HCT116 (cell line): ENCODE measurements around the gene SART3. TPM values are rescaled to one million over a fixed set of nuclear protein-coding genes. Genes with fewer than 3 reads are reported as not detected.

ENCODE experiments used
- ATAC-seq: fragments of 200-7000 bp; cut with Tn5 transposase; 2 replicates; pipeline ENCODE4 v1.9.1; 2020; ENCODE audit warnings: mild to moderate bottlenecking, moderate library complexity
- BruUV-seq: library from RNA; stranded (reverse); fragments of 400-500 nt; replicated peaks from 2 replicates; lab custom pipeline; 2021; lab: Mats Ljungman, UMichigan
- CTCF ChIA-PET: fragments of 300-600 bp; sonication (Branson Sonifier 250); formaldehyde crosslinking; loops from one replicate; lab custom pipeline; 2021; ENCODE audit warnings: antibody characterized with exemption; lab: Charles Lee
- POLR2A ChIA-PET: fragments of 300-600, 350-600 bp; sonication (Branson Sonifier 250); formaldehyde crosslinking; loops from one replicate; lab custom pipeline; 2021; ENCODE audit warnings: antibody characterized with exemption; lab: Charles Lee
- RAD21 ChIA-PET, 2 experiments: fragments of 300-600 bp; sonication (Branson Sonifier 250); formaldehyde crosslinking; loops; one replicate each; lab custom pipeline; 2023; ENCODE audit warnings: low total read pairs in 2 of 2; ENCODE audit not compliant: uncharacterized antibody in 2 of 2, unreplicated experiment in 2 of 2, low non-redundant PET in 1 of 2; lab: Charles Lee
- DNase-seq: peaks from one replicate; pipeline ENCODE4 v3.0.0-alpha.2; 2010; ENCODE audit warnings: low read depth, low spot score
- H2AFZ ChIP-seq: fragments of 200-600 bp; shearing (Covaris generic), sonication (generic); 2 replicates; pipeline ENCODE4 v1.6.1; 2017; ENCODE audit warnings: low read depth, mixed run types, mixed read lengths, antibody characterized with exemption, low read length; ENCODE audit not compliant: poor library complexity, severe bottlenecking
- H3K27ac ChIP-seq: 2 replicates; pipeline ENCODE4 v1.5.1; 2012; ENCODE audit warnings: low read depth, low read length
- H3K27me3 ChIP-seq: fragments of 200-600 bp; sonication (generic); 2 replicates; pipeline ENCODE4 v1.6.1; 2016; ENCODE audit warnings: mixed run types, low read length, mixed read lengths; ENCODE audit not compliant: insufficient read depth
- H3K36me3 ChIP-seq, 2 experiments: fragments of 200-500 bp in 1 of 2; fragments of 200-600 bp in 1 of 2; sonication (Bioruptor generic) in 1 of 2; sonication (generic) in 1 of 2; 2 replicates each; pipeline versions ENCODE4 v1.5.1 to v1.6.1; 2014 to 2016; ENCODE audit warnings: low read length in 2 of 2, inconsistent platforms in 1 of 2, mixed read lengths in 1 of 2, mixed run types in 1 of 2; ENCODE audit not compliant: insufficient read depth in 2 of 2, control insufficient read depth in 1 of 2
- H3K4me1 ChIP-seq, 2 experiments: fragments of 200-600 bp in 1 of 2; sonication (generic) in 1 of 2; 2 replicates each; pipeline versions ENCODE4 v1.5.1 to v1.6.1; 2012 to 2017; ENCODE audit warnings: low read length in 2 of 2, inconsistent platforms in 1 of 2, mild to moderate bottlenecking in 1 of 2, mixed read lengths in 1 of 2, mixed run types in 1 of 2, moderate library complexity in 1 of 2; ENCODE audit not compliant: insufficient read depth in 2 of 2, control insufficient read depth in 1 of 2
- H3K4me2 ChIP-seq: fragments of 200-600 bp; sonication (generic); 2 replicates; pipeline ENCODE4 v1.6.1; 2017; ENCODE audit warnings: mixed run types, low read length, mixed read lengths
- H3K4me3 ChIP-seq, 2 experiments: fragments of 200-600 bp in 1 of 2; sonication (generic) in 1 of 2; replicated peaks in 1 of 2; 2 replicates each; pipeline ENCODE4 v1.5.1; 2011 to 2016; ENCODE audit warnings: low read length in 2 of 2, control low read depth in 1 of 2, low read depth in 1 of 2, mild to moderate bottlenecking in 1 of 2, mixed read lengths in 1 of 2, mixed run types in 1 of 2
- H3K79me2 ChIP-seq: fragments of 200-600 bp; sonication (generic); 2 replicates; pipeline ENCODE4 v1.6.1; 2017; ENCODE audit warnings: mild to moderate bottlenecking, mixed run types, low read length, moderate library complexity, mixed read lengths; ENCODE audit not compliant: insufficient read depth
- H3K9ac ChIP-seq: fragments of 200-600 bp; sonication (generic); 2 replicates; pipeline ENCODE4 v1.6.1; 2016; ENCODE audit warnings: low read length, mixed read lengths
- H3K9me2 ChIP-seq: fragments of 200-600 bp; sonication (generic), shearing (Covaris generic); 2 replicates; pipeline ENCODE4 v1.6.1; 2017; ENCODE audit warnings: mixed run types, mild to moderate bottlenecking, moderate library complexity; ENCODE audit not compliant: insufficient read depth
- H3K9me3 ChIP-seq, 2 experiments: fragments of 200-500 bp in 1 of 2; fragments of 200-600 bp in 1 of 2; sonication (Bioruptor generic) in 1 of 2; sonication (generic) in 1 of 2; 2 replicates each; pipeline ENCODE4 v1.6.1; 2014 to 2017; ENCODE audit warnings: low read length in 2 of 2, mixed read lengths in 2 of 2, inconsistent platforms in 1 of 2, low read depth in 1 of 2, mild to moderate bottlenecking in 1 of 2, mixed run types in 1 of 2, moderate library complexity in 1 of 2; ENCODE audit not compliant: control insufficient read depth in 1 of 2, insufficient read depth in 1 of 2
- H4K20me1 ChIP-seq: fragments of 200-600 bp; sonication (generic), shearing (Covaris generic); 2 replicates; pipeline ENCODE4 v1.6.1; 2017; ENCODE audit warnings: mixed run types, mild to moderate bottlenecking, moderate library complexity; ENCODE audit not compliant: insufficient read depth
- CBX3 ChIP-seq: IDR thresholded peaks from 2 replicates; pipeline ENCODE4 v1.6.1; 2012; ENCODE audit warnings: low read depth
- CEBPB ChIP-seq: IDR thresholded peaks from 2 replicates; pipeline ENCODE4 v1.6.1; 2012; ENCODE audit warnings: low read depth
- EZH2 ChIP-seq: fragments of 200-600 bp; sonication (generic); IDR thresholded peaks from 2 replicates; pipeline ENCODE4 v1.6.1; 2017; ENCODE audit warnings: antibody characterized with exemption, mixed run types
- POLR2A ChIP-seq: IDR thresholded peaks from 2 replicates; pipeline ENCODE4 v1.7.0; 2011; ENCODE audit warnings: borderline replicate concordance; ENCODE audit not compliant: insufficient read depth, insufficient read length; ENCODE audit errors: extremely low read depth
- POLR2AphosphoS5 ChIP-seq: IDR thresholded peaks from 2 replicates; pipeline ENCODE4 v1.6.1; 2011; ENCODE audit warnings: mild to moderate bottlenecking, low read depth, low read length, moderate library complexity
- SIN3A ChIP-seq: IDR thresholded peaks from 2 replicates; pipeline ENCODE4 v1.6.1; 2012; ENCODE audit warnings: low read depth
- TCF7L2 ChIP-seq: IDR thresholded peaks from 2 replicates; pipeline ENCODE4 v1.7.0; 2011; ENCODE audit warnings: borderline replicate concordance, inconsistent platforms; ENCODE audit not compliant: insufficient read depth, insufficient read length; ENCODE audit errors: extremely low read depth
- ZNF274 ChIP-seq: fragments of 200-500 bp; sonication (Bioruptor generic); IDR thresholded peaks from 2 replicates; pipeline ENCODE4 v1.6.1; 2014; ENCODE audit warnings: mild to moderate bottlenecking, low read depth, low read length, inconsistent platforms
- intact Hi-C: fragments of 100-400 bp; cut with micrococcal nuclease; formaldehyde crosslinking; loops from 2 replicates; pipeline ENCODE4 v1.10.0; 2022
- total RNA-seq: library from RNA; stranded (reverse); gene quantifications from one replicate; pipeline ENCODE4 v1.2.1, GENCODE V29; 2021; ENCODE audit not compliant: unreplicated experiment
- TF ChIP-seq, protein P1 (sequence below): IDR thresholded peaks from 2 replicates; pipeline ENCODE4 v1.6.1; 2012; ENCODE audit warnings: low read depth
- TF ChIP-seq, protein P2 (sequence below): IDR thresholded peaks from 2 replicates; pipeline ENCODE4 v1.6.1; 2012
- TF ChIP-seq, protein P3 (sequence below), 3 experiments: fragments of 200-600 bp in 1 of 3; sonication (generic) in 1 of 3; IDR thresholded peaks in 2 of 3; conservative IDR thresholded peaks in 1 of 3; 2 replicates each; pipeline ENCODE4 v1.5.1; 2012 to 2017; ENCODE audit warnings: low read depth in 2 of 3, low read length in 2 of 3, antibody characterized with exemption in 1 of 3, borderline replicate concordance in 1 of 3, control low read depth in 1 of 3, mild to moderate bottlenecking in 1 of 3, mixed read lengths in 1 of 3, mixed run types in 1 of 3, moderate library complexity in 1 of 3; ENCODE audit not compliant: insufficient read depth in 1 of 3
- TF ChIP-seq, protein P4 (sequence below): IDR thresholded peaks from 2 replicates; pipeline ENCODE4 v1.6.1; 2012

SART3 gene
- total RNA-seq, 1 experiment from 2014 or later, result 76.1 TPM

DNA sequence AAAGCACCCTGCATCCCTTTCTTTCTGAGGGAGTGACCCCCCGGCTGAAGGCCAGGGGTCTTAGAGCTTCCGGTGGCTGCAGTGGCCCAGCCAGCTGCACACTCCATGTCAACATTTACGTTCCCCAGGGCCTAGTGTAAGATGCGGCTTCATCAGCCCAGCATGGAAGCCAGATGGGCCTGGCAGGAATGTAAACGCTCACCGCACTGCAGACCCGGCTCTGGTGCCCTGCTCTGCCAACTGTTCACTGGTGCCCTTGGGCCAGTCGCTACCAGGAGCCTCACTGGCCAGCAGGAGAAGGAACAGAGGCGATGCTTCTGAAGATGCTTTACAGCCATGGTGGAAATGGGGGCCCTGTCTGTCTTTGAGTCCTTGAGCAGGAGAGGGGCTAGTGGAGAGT is 45.5 kb upstream of the SART3 start:
- intact Hi-C loops, result no loop called here
- ATAC-seq (no peak), DNase-seq (no peak)
- ChIA-PET RAD21 (interaction anchor here in 1 of 2 experiments (0.7 kb wide), 1 partner anchor 21 kb away, joined by 3 read pairs; no protein-coding TSS in a partner anchor), POLR2A (no interaction called here), CTCF (no interaction called here)
- no peak overlapping the region for H3K4me3 ChIP-seq
- H3K9ac ChIP-seq, result no peak overlapping the region
- H3K36me3 ChIP-seq, result no peaks in the 10 kb centered on the region
- H3K27ac ChIP-seq, result no peak overlapping the region
- no peaks in the 10 kb centered on the region for H3K27me3 ChIP-seq
- H3K9me2 ChIP-seq, result no peaks in the 10 kb centered on the region
- BruUV-seq, result no TSS peak
- H3K4me1 ChIP-seq, result peaks cover under 1 to 7% of the 10 kb centered on the region in 2 experiments; a peak in 3 of 4 replicates
- no peaks in the 10 kb centered on the region for H3K9me3 ChIP-seq
- H4K20me1 ChIP-seq, result no peaks in the 10 kb centered on the region
- H3K79me2 ChIP-seq, result no peaks in the 10 kb centered on the region
- H2AFZ ChIP-seq, result no peak overlapping the region
- TF ChIP-seq ZNF274, result no peak
- no peak for TF ChIP-seq SIN3A
- TF ChIP-seq CBX3, result no peak
- TF ChIP-seq, protein P1, sequence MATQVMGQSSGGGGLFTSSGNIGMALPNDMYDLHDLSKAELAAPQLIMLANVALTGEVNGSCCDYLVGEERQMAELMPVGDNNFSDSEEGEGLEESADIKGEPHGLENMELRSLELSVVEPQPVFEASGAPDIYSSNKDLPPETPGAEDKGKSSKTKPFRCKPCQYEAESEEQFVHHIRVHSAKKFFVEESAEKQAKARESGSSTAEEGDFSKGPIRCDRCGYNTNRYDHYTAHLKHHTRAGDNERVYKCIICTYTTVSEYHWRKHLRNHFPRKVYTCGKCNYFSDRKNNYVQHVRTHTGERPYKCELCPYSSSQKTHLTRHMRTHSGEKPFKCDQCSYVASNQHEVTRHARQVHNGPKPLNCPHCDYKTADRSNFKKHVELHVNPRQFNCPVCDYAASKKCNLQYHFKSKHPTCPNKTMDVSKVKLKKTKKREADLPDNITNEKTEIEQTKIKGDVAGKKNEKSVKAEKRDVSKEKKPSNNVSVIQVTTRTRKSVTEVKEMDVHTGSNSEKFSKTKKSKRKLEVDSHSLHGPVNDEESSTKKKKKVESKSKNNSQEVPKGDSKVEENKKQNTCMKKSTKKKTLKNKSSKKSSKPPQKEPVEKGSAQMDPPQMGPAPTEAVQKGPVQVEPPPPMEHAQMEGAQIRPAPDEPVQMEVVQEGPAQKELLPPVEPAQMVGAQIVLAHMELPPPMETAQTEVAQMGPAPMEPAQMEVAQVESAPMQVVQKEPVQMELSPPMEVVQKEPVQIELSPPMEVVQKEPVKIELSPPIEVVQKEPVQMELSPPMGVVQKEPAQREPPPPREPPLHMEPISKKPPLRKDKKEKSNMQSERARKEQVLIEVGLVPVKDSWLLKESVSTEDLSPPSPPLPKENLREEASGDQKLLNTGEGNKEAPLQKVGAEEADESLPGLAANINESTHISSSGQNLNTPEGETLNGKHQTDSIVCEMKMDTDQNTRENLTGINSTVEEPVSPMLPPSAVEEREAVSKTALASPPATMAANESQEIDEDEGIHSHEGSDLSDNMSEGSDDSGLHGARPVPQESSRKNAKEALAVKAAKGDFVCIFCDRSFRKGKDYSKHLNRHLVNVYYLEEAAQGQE, result no peak
- H3K4me2 ChIP-seq, result no peak overlapping the region

DNA sequence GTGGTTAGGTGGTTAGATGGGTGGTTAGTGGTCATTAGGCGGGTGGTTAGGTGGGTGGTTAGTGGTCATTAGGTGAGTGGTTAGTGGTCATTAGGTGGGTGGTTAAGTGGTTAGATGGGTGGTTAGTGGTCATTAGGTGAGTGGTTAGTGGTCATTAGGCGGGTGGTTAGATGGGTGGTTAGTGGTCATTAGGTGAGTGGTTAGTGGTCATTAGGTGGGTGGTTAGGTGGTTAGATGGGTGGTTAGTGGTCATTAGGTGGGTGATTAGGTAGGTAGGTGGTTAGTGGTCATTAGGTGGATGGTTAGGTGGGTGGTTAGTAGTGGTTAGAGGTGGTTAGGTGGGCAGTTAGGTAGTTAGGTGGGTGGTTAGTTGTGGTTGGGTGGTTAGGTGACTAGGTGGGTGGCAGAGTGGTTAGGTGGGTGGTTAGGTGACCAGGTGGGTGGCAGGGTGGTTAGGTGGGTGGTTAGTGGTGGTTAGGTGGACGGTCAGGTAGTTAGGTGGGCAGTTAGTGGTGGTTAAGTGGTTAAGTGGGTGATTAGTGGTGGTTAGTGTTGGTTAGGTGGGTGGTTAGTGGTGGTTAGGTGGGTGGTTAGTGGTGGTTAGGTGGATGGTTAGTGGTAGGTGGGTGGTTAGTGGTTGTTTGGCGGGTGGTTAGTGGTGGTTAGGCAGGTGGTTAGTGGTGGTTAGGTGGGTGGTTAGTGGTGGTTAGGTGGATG is 44.9 kb upstream of the SART3 start:
- no peak overlapping the region for H3K9ac ChIP-seq
- ChIA-PET RAD21 (no interaction called here), POLR2A (no interaction called here), CTCF (no interaction called here)
- peak overlapping the region; percentile 48 for H3K27ac ChIP-seq
- no peak overlapping the region for H2AFZ ChIP-seq
- ATAC-seq, result no peak
- no peak overlapping the region for H3K4me3 ChIP-seq
- DNase-seq, result no peak
- no peaks in the 10 kb centered on the region for H3K36me3 ChIP-seq
- H3K4me1 ChIP-seq, result peaks cover 0 to 7% of the 10 kb centered on the region in 2 experiments; a peak in 1 of 4 replicates
- intact Hi-C loops, result no loop called here
- H3K9me3 ChIP-seq, result no peaks in the 10 kb centered on the region
- no peaks in the 10 kb centered on the region for H3K27me3 ChIP-seq
- no peak overlapping the region for H3K4me2 ChIP-seq
- no peaks in the 10 kb centered on the region for H3K79me2 ChIP-seq
- no peaks in the 10 kb centered on the region for H4K20me1 ChIP-seq
- no TSS peak for BruUV-seq
- no peaks in the 10 kb centered on the region for H3K9me2 ChIP-seq
- TF ChIP-seq POLR2AphosphoS5 (no peak), ZNF274 (no peak), CEBPB (no peak), EZH2 (no peak), POLR2A (no peak), TCF7L2 (no peak)
- TF ChIP-seq, protein P2, sequence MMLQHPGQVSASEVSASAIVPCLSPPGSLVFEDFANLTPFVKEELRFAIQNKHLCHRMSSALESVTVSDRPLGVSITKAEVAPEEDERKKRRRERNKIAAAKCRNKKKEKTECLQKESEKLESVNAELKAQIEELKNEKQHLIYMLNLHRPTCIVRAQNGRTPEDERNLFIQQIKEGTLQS, result no peak
- TF ChIP-seq, protein P3, sequence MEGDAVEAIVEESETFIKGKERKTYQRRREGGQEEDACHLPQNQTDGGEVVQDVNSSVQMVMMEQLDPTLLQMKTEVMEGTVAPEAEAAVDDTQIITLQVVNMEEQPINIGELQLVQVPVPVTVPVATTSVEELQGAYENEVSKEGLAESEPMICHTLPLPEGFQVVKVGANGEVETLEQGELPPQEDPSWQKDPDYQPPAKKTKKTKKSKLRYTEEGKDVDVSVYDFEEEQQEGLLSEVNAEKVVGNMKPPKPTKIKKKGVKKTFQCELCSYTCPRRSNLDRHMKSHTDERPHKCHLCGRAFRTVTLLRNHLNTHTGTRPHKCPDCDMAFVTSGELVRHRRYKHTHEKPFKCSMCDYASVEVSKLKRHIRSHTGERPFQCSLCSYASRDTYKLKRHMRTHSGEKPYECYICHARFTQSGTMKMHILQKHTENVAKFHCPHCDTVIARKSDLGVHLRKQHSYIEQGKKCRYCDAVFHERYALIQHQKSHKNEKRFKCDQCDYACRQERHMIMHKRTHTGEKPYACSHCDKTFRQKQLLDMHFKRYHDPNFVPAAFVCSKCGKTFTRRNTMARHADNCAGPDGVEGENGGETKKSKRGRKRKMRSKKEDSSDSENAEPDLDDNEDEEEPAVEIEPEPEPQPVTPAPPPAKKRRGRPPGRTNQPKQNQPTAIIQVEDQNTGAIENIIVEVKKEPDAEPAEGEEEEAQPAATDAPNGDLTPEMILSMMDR (IDR thresholded peaks at IDR 0.05 in 2 of 3, conservative IDR thresholded peaks at IDR 0.05 in 1 of 3; ENCODE audit: borderline replicate concordance in 1 of 3, insufficient read depth in 1 of 3, low read depth in 2 of 3, low read length in 2 of 3), result no peak
- TF ChIP-seq, protein P4, sequence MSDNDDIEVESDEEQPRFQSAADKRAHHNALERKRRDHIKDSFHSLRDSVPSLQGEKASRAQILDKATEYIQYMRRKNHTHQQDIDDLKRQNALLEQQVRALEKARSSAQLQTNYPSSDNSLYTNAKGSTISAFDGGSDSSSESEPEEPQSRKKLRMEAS, result no peak
